Measurements from ENCODE around the gene KIF3B.
A peak's percentile ranks its signal among the peaks of the same experiment; 100 is the strongest.
"Not testable (repeated sequence)": the region's sequence is repeated elsewhere in the genome, so short reads cannot be mapped to it uniquely, and the experiment has no call there.

Gene KIF3B

DNA sequence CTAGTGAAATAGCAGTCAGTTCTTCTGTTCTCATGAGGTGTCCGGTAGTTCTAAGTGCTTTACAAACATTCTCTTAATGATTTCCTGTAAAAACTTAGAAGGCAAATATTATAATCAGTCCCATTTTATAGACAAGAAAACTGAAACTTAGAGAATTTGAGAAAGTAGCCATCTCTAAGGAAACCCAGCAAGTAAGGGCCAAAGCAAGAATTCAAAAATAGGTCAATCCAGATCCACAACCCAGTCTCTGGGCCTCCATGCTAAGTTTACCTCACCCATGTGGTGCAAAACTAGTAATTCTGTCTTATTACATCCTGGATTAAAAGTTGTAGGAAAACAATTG lies 53.1 kb downstream of the KIF3B start:
- DNase-seq (ENCODE audit: low read depth): no peak

- DNase-seq (ENCODE audit: low read depth): no peak
Measured at GRCh38 chr20:32332614-32333013, 55.2 kb downstream of the KIF3B start.

DNA sequence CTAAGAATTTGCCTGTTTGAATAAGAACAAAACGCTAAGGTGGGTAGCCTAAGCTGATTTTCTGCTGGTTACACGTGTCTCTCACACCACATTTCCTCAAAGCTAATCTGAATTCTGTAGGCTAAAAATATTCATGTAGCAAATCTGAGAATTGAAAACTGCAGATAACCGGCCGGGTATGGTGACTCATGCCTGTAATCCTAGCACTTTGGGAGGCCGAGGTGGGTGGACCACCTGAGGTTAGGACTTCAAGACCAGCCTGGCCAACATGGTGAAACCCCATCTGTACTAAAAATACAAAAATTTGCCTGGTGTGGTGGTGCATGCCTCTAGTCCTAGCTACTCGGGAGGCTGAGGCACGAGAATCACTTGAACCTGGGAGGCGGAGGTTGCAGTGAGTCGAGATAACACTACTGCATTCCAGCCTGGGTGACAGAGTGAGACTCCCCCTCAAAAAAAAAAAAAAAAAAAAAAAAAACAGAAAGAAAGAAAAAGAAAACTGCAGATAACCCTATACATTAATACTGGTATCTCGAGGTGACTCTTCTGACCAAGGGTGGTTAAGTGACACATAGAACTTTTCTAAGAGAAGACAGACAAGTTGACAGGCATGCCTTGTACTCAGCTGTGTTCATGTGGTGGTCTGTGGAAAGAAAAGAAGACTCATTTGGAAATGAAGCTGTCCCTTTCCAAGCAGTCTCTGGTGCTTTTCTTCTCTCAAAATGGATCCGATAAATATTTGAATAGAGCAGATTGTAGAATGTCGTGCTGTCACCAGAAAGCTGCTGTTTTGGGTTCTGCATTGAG lies 55.9 kb downstream of the KIF3B start:
- DNase-seq (ENCODE audit: low read depth): no peak

GRCh38 chr20:32333988-32334885 lies 56.8 kb downstream of the KIF3B start:
- DNase-seq (ENCODE audit: low read depth): peak; percentile 16

GRCh38 chr20:32336918-32337347 lies 59.5 kb downstream of the KIF3B start:
- no peak for DNase-seq (ENCODE audit: low read depth)

GRCh38 chr20:32337937-32338661 lies 60.6 kb downstream of the KIF3B start:
- no peak for DNase-seq (ENCODE audit: low read depth)

GRCh38 chr20:32338665-32339064 lies 61.2 kb downstream of the KIF3B start:
- no peak for DNase-seq (ENCODE audit: low read depth)

DNA sequence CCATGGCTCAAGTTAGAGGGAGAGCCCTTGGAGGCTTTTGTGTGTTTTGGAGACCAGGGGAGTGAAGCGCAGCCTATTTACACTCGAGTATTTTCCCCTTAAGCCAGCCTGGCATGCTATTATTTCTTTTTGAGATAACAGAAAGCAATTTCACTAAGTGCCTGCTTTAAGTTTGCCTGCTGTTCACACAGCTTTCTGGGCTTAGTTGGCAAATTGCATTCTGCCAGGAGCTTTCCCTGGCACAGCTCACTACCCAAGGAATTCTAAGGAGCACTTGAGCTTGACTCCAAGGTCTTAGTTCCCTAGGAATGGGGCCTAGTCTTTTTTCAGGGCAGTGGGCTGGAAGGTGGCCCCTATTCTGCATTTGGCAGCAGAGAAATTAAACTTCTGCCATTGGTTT lies 61.7 kb downstream of the KIF3B start:
- DNase-seq (ENCODE audit: low read depth): no peak

GRCh38 chr20:32341053-32341452 lies 63.6 kb downstream of the KIF3B start:
- DNase-seq (ENCODE audit: low read depth): not testable (repeated sequence)

GRCh38 chr20:32343439-32343838 lies 66.0 kb downstream of the KIF3B start:
- no peak for DNase-seq (ENCODE audit: low read depth)

DNA sequence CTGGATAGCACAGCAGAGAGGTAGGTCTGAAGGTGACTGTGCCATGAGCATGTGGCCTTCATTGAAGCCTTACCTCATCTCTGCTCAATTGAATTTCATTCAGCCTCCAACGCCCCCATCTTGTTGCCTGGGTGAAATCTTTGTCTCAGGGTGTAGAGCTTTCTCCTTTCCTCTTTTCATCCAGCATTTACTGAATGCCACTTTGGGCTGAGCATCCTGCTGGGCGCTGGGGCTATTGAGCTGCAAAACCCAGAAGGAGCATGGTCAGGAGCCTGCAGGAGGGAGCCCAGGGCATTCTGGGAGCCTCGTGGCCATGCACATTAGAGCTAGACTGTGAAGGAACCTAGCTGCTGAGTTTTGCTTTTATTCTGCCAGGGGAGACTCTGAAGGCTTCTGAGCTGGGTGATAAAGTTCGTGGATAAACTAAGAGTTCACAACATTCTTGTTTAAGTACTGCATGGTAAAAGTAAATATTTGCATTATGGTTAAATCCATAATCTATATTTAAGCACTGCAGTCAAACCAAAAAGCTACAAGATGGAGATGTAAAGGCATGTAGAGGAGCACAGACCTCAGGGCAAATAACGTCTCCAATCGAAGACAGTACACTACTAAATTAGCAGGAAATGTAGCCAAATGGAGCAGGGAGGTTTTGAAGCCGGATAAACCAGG lies 67.5 kb downstream of the KIF3B start:
- DNase-seq (ENCODE audit: low read depth): no peak

DNA sequence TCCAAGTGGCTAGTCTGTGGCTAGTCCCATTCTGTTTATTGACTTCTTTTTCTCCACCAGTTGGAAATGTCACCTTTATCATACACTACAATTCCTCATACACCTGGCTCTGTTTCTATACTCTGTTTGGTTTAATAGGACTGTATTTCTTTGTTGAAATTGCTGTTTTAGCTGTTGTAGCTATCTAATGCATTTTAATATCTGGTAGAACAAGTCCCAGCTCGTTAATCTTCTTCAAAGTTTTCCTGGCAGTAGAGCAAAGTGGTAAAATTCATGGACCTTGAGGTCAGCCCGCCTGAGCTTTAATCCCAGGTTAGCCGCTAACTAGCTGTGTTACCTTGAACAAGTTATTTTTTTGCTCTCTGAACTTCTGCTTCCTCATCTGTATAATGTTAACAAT lies 70.8 kb downstream of the KIF3B start:
- no peak for DNase-seq (ENCODE audit: low read depth)

GRCh38 chr20:32350421-32350820 lies 73.0 kb downstream of the KIF3B start:
- no peak for DNase-seq (ENCODE audit: low read depth)

GRCh38 chr20:32352121-32352720 lies 74.8 kb downstream of the KIF3B start:
- no peak for DNase-seq (ENCODE audit: low read depth)

DNA sequence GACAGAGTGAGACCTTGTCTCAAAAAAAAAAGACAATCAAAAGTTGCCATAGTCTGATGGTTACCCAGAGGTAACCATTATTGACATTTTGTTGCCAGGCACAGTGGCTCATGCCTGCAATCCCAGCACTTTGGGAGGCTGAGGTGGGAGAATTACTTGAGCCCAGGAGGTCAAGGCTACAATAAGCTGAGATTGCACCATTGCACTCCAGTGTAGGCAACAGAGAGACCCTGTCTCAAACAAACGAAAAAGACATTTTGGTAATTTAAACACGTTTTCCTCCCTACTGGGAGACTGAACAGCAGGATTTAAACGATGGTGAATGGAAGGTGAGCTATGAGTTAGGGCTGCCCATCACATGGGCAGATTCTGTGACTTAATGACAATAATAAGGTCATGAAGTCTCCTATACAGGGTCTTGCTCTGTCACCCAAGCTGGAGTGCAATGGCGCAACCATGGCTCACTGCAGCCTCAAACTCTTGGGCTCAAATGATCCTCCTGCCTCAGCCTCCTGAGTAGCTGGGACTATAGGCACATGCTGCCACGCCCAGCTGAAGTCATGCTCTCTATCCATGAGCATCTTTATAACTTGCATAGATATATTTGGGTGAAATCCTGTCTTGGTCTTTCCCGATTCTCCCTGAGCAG lies 76.5 kb downstream of the KIF3B start:
- no peak for DNase-seq (ENCODE audit: low read depth)

DNA sequence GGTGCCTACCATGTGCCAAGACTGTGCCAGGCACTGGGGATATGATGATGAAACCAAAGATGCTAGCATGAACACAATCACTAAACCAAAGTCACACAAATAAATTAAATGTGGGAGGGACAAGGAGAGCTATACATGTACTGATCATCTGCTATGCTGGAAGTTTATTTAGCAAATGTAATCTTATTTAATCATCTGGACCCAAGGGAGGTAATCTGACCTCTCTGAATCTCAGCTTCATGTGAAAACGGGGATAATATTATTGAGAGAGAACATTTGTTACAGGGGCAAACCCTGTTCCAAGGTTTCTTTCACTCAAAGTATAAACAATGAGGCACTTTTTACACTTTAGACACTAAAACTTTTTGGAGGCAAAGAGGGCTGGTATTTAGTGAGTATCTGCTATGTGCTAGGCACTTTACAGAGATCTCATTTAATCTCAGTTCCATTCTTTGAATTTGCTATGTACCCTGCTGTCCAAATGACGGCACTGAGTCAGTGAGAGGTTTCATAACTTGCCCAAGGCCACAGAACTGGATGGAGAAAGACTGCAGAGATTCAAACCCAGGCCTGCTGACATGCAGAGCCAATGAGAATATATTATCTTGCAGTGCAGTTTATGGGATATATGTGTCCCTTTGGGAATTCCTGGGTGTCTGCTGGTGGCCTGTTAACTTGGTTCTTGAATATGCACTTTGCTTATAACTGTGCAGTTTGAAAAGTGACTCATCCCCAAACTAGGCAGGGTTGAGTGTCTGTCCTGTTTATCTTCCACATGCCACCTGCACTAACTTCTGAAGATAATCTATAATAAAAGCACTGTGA lies 77.4 kb downstream of the KIF3B start:
- no peak for DNase-seq (ENCODE audit: low read depth)

- no peak for DNase-seq (ENCODE audit: low read depth)
Measured at GRCh38 chr20:32355417-32355841, 78.0 kb downstream of the KIF3B start.

DNA sequence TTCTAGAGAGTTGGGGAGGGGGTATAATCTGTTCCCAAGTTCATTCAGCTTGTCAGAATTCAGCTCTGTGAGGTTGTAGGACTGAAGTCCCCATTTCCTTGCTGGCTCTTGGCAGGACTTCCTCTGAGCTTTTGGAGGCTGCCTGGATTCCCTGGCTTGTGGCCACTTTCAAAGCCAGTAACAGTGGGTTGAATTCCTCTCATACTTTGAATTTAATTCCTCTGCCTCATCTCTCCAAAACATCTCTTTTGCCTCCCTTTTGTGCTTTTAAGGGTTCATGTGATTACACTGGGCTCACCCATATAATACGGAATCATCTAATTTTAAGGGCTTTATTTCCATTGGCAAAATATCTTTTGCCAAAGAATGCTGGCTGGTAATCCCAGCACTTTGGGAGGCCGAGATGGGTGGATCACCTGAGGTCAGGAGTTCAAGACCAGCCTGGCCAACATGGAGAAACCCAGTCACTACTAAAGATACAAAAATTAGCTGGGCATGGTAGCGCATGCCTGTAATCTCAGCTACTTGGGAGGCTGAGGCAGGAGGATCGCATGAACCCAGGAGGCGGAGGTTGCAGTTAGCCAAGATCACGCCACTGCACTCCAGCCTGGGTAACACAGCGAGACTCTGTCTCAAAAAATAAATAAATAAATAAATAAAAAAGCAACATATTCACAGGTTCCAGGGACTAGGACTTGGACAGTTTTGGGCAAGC lies 78.6 kb downstream of the KIF3B start:
- DNase-seq (ENCODE audit: low read depth): not testable (repeated sequence)

GRCh38 chr20:32356622-32357374 lies 79.3 kb downstream of the KIF3B start:
- no peak for DNase-seq (ENCODE audit: low read depth)

Measured in T follicular helper cell (primary cell).